Activated CD8-positive, alpha-beta memory T cell treated with anti-CD3 and anti-CD28 coated beads, Interleukin-2, amount 50 U/mL, for 1 hour (primary cell): ENCODE measurements around the gene SLAMF9.

Experiments used
- DNase-seq: peaks from one replicate; pipeline ENCODE4 v3.0.0-alpha.2; 2020; ENCODE audit errors: extremely low read depth

SLAMF9 gene

DNA sequence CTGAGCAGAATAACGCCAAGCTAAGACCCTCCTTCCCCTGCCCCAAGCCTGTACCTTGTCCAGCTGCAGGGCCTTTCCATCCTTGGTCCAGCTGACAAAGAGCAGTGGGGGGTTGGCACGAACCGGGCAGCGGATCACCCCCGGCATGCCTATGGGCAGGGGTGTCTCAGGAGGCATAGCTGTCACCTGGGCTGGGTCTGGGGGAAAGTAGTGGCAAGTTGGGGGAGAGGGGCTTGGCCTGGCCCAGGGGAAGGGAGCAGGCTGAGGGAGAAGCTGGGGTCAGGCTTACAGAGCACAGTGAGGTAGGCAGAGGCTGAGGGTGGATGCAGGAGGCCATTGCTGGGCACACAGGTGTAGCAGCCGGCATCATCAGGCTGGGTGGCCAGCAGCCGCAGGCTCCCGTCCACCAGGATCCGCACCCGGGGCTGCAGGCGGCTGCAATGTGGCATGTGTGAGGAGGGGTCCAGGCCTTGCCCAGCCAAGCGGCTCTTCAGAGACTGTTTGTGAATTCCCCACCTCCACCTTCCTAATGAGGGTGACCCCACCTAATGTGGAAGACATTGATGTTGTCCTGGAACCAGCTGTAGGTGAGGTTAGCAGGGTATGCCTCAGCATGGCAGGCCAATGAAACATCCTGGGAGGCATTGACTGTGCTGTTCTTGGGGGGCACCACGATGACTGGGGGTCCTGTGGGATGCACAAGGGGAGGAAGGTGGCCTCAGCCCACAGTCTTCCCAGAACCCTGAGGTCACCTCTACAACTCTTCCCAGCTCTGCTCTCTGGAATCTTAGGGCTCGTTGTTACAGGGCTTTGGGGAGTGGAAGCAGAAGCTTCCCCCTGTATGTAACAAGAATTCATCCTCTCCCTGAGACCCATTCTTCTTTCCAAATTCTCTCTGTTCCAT lies 19.6 kb downstream of the SLAMF9 start:
- DNase-seq: no peak

DNA sequence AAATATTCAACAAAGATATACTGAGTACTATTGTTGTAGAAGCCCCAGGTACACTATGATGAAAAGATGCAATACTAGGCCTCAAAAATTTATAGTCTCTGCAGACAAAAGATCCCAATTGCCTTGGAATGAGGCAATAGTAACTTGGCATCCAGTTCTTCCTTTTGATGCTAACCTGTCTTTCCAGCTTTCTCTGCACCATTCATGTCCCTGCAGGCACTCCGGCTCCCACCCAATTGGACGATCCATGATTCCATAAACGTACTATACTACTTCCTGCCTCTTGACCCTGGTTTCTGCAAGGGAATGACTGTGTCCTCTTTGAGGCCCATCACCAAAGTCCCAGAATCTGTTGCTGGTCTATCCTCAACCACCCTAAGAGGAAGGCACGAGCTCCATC lies 20.7 kb downstream of the SLAMF9 start:
- DNase-seq: no peak

DNA sequence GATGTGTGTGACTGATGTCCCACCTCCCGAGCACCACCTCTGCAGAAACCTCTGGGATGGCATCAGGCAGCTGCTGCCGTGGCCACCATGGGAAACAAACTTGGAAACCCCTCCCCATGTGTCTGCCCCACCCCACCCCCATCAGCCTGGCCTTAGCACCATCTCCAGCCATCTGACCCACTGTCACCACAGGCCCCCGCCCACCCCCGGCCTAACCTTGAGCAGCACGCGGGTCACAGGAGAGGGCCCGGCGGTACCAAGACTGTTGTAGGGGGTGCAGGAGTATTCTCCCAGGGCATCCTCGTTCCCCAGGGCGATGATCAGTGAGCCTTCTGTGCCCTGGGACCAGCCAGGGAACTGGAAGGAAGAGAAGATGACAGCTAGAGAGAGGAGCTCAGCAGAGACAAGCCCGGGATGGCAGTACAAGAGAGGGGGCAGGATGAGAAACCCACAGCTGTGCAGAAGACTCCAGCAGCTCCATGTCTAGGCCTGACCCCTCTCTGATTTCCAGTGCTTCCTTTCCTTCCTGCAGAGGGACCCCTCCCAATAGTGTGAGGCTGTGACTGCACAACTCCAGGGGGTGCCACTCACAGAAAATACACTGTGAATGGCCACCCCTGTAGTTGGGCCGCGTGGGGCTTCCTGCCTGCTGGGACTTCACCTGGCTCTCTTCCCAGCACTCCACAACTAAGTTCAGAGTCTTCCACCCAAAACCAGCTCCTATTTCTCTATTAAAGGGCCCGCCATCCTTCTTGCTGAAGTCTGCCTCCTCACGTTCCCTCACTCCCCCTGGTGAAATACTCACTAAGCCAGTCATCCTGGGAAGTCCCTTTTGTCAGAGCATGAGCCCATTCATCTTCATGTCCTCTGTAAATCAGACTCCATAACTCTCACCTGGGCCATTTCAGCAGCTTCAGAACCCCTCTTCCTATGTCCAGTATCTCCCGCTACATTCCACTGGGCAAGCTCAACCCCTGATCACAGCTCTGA lies 21.4 kb downstream of the SLAMF9 start:
- no peak for DNase-seq

DNA sequence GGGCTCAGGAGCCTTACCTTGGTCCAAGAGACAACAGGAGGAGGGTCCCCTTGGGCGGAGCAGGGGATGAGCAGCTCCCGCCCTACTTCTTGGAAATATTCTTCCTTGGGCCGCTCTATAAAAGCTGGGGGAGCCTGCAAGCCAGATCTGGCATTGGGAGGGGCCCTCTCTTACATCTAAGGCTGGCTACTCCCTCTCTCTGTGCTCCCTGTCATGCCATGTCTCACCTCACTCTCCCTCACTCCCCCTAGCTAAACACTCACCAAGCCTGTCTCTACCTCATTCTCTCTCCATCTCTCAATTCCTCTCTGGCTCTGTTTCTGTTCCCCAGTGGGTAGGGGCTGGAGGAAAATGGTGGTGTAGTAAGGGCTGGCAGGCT lies 22.3 kb downstream of the SLAMF9 start:
- DNase-seq: no peak

DNA sequence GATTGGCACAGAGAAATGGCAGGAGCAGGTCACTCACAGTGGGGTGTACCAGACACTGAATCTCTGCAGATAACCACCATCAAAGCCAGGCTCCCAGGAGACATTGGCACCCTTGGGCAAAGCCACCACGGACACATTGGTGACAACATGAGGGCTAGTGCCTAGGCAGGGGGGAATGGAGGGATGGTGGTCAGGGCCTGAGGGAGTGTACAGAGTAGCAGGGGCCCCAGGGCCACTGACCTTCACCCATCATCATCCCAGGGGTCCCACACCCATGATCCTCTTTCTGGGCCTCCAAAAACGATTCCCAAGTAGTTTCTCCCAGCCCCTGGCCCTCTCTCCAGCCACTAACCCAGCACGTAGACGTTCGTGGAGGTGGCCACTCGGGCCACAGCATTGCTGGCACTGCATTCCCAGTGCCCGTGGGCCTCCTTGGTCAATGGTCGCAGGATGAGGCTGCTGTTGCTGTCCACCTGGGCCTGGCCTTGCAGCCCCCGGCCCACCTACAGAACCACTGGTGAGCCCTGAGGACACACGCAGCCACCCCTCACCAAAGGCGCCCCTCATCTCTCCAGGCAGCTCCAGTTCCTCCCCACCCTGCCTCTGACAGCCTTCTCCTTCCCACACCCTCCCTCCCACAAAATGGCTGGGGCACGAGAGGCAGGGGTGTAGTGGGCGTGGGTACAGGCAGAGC lies 22.8 kb downstream of the SLAMF9 start:
- DNase-seq: no peak

DNA sequence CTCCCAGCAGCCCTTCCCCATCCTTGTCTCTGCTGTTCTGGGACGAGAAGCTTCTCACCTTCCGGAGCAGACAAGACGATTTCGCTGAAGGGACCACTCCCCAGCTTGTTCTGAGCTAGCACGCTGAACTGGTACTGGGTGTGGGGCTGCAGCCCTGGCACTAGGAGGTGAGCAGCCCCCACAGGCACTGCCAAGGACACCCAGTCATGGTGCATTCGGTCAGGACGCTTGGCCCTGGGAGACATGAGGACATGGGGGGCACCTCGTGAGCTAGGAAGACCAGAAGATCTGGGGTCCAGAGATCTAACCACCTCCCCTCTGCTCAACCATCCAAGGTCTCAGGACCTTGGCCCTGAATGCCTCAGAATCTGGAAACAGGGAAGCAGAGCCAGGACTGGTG lies 23.4 kb downstream of the SLAMF9 start:
- no peak for DNase-seq

DNA sequence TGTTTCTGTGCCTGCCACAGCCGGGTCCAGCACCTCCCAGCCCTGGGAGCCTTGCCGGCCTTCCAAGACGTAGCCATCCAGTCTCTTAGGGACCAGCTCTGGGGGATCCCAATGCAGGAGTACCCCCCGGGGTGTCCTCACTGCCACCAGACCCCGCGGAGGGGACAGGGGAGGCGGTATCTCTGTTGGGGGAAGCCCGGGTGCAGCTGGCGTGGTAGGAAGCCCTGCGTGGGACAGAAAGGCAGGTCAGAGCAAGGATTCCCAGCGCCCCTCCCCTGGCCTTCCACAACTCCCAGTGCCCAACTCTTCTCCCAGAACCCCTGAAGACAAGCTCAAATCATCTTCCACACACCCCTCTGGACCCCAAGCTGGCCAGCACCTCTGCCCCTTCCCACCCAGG lies 23.8 kb downstream of the SLAMF9 start:
- no peak for DNase-seq

DNA sequence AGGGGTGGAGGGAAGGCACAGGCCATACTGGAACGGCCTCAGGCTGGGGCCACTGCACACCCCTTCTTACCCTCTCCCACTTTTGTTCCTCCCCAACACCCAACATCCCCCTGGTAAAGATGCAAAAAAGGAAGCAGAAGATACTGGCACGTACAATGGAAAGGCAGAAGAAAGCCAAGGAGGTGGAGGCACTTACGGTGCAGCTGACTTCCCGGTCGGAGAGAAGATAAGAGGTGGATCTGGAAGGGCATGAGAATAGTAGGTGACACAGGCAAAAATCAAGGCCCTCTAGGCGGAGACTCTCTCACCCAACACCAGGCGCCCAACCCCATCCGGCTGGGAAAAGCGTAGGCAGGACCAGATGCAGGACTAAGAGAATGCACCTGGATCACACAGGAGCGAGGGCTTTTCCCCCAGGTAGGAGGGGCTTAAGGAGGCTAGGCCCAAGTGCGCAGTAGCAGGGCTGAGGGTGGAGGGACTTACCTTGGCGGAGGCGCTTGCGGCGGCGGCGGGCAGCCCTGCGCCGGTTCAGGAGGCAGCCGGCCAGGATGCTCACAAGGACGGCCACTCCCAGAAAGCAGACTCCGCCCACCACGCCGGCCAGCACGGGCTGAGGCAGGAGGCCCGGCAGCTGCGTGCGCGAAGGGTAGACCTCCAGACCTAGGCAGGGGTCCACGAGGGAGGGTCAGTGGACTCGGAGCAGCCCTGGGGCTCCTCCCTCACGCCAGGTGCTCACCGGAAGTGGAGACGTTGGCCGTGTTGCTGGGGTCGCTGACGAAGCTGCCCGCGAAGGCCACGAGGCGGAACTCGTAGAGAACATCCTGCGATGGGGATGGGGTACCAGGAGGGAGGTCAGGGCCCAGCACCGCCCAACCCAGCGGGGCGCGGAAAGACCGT lies 24.6 kb downstream of the SLAMF9 start:
- DNase-seq: no peak

DNA sequence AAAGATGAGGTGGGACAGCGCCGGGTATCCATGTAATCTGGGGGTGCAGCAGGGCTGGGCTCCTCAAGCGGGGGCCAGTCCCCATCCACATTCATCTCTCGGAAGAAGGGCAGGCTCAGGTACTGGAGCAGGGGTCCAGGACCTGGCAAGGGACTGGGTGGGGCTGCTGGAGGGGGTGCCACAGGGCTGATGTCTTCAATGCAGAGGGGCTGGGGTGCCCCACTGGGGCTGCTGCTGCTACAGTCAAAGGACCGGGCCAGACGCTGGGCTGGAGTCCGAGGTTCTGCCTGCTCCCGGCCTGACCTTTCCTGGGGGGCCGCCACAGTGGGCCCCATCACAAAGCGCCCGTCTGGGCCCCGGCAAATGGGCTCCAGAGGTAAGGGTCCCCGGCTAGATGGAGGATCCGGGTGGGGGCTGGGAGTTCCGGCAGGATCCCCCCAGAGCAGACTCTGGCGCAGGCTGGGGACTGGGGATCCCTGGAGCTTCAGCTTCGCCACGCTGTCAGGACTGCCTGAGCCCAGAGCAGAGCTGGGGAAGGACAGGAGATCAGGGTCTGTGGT lies 25.5 kb downstream of the SLAMF9 start:
- DNase-seq: no peak

DNA sequence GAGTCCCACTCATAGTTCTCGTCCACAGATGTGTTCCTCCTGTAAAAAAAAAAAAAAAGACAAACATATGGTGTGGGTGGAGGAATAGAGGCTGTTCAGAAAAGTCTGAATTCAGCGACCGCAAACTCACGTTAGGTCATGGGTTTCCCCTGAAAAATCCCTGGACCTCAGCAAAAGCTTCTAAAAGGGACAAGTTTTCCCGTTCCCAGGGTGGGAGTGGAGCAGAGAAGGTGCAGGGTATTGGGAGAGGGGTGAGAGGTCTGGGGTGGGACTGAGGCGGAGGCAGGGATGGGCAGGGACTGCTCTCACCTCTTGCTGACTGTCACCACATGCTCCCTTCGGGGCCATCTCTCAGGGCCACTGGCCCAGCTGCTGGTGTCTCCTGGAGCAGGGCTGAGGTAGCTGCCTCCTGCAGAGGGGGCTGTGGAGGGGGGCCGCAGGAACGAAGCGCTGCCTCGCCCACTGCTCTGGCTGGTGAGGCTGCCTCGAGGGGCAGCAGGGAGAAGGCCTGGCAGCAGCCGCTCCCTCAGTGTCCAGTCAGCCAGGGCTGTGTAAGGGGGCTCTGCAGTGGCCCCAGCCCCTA lies 26.1 kb downstream of the SLAMF9 start:
- DNase-seq: no peak

DNA sequence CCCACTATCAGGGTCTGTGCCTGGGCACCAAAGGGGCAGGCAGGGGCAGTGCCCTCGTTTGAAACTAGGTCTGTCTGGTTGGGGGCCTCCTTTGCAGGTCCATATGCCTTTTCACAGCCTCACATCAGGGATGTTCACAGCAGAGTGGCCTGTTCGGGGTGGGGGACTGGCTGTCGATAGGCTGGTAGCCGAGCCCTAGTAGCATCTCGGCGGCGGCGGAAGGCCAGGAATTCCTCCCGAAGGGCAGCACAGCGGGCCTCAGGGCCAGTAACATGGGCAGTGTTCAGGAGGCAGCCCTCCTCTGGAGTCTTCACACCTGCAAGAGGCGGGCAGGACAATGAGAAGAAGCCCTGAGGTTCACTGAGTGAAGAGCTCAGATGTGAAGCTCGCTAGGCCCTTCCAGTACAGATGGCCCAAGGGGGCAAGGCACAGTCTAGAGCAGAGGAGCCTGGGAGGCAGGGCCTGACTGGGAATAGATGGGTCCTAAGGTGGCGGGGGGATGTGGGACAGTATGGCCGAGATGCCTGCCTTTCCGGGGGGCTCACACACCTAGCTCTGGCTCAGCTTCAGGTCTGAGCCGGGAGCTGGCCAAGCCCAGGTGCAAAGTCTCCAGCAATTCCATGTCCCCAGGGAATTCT lies 26.7 kb downstream of the SLAMF9 start:
- no peak for DNase-seq

DNA sequence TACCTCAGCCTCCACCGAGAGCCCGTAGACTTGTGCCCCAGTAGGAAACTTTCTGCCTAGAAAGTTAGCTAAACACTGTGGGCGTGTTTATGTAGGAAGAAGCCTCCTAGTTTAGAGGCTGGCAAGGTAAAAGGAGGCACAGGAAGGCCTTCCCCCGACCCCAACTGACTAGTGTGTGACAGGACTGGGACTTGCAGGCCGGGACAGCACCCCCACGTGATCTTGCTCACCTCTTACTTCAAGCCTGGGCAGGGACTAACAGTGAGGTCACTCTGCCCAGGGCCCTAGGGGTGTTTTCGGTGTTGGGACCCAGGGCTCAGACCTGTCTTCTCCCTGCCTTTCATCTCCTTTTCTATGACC lies 28.3 kb downstream of the SLAMF9 start:
- DNase-seq: no peak

DNA sequence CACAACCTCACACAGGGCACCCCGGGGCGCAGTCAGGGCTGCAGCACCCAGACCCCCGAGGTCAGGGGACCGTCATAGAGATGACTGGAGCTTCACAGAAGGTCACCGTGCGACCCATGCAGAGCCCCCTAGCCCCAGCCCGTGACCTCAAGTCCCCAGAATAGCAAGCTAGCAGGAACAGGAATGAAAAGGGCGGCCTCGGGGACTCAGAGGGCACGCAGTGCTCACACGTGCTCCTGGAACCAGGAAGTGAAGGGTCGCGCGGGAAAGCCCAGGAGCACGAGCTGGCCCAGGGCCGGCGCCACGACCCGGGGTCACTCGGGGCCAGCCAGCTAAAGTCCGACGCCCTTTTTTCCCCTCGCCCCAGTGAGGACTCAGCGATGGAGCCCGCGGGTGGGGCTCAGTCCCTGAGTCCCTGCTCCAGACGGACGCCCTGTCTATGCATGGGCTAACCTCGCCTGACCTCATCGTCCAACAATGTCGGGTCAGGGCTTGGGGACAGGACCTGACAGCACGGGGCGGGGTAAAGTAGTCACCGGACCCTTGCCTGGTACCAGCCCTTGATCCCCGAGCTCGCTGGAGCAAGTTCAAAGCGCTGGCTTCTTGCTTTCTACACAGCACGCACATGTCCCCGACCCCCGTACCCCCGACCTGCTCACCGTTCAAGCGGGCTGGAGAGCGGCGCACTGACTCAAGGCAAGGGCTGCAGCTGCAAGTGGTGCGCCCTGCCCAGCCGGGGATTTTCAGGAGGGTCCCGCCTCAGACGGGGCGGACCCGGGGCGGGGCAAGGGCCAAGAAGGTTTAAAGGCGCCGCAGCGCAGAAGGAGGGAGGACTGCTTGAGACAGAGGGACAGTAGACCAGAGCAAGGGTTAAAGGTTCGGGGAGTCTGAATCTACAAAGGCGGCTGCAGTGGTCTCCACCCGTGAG lies 29.0 kb downstream of the SLAMF9 start, which contains the start of gene TAGLN2:
Gene TAGLN2 (minus strand): TSS at position 717 of the 928 bp plus-strand sequence. CDS start 4,998 bp downstream, outside the sequence.
- peak; percentile 78 for DNase-seq

DNA sequence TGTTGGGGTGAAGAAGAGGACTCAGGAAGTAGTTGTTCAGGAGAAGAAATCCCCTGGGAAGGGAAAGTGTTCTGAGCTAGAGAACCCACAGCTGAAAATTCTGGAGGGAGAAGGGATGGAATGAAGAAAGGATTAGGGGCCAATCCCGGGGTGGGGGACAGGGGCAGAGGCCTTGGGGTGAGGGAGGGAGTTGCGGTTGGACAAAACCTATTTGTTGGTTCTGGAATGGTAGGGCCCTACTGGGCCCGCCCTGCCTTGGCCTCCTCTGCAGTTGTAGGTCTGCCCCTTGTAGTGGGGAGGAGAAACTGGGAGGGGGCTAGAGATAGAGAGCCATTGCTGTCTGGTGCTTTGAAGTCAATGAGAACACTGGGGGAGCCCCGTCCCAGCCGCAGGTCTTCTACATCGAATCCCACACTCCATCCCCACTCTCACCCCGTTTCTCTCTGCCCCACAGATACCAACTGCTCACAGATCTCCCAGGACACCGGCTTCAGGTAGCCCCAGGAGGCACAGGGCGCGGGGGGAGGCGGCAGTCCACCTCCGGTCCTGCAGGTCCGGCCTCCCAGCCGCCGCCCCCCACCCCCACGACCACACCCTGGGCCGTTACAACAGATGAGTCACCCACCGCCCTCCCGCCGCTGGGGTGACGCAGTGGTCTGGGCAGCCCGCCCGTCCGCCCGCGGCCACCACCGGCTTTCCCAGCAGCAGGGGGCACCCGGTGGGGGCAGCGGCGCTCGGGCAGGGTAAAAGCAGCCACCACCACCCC lies 29.8 kb downstream of the SLAMF9 start:
- DNase-seq: peak; percentile 41

DNA sequence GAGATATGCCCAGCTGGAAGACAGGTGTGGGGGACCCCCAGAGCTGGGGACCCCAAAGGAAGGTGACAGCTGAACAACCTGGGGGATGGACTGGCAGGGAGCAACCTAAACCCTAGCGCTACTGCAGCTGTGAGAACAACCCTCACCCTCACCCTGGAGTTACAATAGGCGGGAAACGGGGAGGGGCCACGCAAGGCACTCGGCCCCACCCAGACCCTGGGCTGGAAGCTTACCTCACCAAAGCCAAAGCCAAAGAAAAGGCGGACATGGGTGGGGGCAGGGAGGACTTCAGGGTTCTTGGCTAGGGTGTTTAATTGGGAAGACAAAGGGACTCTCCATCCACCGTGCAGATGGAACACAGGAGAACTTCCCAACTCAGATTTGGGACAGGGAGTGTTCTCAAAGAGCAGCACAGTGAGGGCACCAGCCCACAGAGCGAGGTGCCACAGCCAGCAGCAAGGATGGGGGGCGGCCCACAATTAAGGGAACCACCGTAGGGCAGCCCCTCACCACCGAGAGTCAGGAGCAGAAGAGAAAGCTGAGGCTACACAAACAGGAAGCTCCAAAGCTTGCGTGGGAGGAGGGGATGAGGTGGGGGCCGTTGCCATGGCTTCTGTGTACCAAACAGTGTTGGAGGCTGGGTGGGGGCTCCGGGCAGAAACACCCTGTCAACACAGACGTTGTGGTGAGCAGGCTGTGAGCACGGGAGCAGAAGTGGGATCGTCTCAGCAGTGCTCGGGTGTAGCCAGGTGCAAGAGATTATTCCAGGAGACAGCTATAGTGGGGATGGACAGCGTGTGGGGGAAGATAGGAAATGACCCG lies 30.6 kb downstream of the SLAMF9 start:
- peak; percentile 94 for DNase-seq

DNA sequence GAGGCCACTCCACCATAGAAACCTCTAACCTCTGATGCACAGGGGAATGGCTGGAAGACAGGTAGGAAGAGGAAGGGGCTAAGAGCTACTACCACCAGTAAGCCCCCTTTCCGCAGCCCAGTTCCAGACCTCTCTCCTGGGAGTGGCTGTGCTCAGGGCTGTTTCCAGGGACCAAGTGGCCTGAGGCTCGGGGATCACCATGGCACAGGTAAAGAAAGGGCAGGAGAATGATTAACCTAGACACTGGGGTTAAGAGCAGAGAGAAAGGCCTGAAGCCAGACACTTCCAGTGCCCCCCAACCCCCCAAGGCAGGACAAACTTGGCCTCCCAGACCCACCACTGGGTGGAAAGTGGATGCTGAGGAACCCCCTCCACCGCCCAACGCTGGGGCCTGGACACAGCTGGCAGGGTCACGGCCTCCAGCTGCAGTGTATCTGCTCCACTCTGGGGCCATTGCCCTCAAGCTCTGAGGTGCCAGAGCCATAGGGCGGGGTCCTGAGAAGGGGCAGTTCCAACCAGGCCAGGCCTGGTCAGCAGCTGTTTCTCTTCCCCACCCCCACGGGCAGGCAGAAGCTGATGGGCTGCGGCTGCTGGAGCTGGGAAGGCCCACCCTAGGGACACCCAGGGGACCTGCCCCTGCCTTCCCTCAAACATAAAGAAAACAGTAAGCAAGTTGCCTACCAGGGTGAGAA lies 31.4 kb downstream of the SLAMF9 start:
- DNase-seq: no peak
